Stimulated activated CD4-positive, alpha-beta T cell treated with anti-CD3 and anti-CD28 coated beads, TNF-alpha, amount 100 ng/mL, for 48 hours (primary cell): ENCODE measurements around the gene PGLYRP1.

Source experiments
- DNase-seq, 3 donors: peaks; one replicate each; pipeline ENCODE4 v3.0.0-alpha.2; 2020; ENCODE audit warnings: low read depth in 3 of 3

Gene PGLYRP1

GRCh38 chr19:46032597-46033025, 9.8 kb upstream of the PGLYRP1 start:
- DNase-seq, result no peak

- no peak for DNase-seq
These were observed 9.1 kb upstream of the PGLYRP1 start for GRCh38 chr19:46031781-46032596.

DNA sequence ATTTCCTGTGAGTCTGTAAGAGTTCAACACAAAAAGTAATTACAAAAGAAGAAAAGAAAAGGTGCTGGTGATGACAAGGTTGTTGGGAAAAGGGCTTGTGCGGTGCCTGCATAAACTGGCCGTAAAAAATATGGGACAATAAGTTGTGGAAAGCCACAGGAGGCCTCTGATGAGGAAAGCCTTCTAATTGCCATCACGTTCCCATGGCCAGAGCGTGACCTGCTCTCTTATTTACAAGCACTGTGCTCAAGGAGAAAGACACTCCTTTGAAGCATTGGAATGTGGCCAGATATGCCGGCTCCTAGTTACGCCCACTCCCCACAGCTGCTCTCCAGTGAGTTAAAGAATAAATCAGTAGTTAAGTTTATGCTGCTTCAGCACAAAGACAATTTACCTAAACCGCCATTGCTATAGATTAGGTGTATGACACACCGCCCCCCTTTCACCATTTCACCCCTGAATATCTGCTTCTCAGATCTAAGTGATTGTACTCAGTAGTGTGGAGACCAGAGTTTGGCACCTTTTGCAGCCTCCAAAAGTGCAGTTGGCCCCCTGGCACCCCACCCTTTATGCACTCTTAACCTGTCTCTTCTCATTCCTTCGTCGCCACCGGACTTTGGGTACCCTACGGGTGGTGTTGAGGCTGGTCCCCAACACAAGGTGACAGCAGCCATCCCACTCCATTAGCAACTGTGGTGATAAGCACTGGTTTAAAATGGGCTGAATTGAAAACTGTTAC, 8.1 kb upstream of the PGLYRP1 start:
- DNase-seq, result no peak

DNA sequence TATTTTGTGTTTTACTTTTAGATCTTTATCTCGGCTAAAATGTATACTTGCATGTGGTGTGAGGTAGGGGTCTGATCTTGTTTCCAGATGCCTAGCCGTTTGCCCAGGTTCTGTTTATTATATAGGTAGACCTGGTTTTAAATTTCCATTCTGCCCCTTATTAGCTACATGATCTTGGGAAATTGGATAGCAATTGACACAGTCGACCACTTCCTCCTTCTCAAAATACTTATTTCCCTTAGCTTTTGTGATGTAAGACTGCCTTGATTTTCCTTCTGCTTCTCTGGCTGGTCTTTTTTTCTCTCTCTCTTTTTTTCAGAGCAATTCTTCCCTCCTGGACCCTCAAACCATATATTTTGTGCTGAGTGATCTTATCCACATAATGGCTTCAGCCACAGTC, 3.0 kb upstream of the PGLYRP1 start:
- no peak for DNase-seq

DNA sequence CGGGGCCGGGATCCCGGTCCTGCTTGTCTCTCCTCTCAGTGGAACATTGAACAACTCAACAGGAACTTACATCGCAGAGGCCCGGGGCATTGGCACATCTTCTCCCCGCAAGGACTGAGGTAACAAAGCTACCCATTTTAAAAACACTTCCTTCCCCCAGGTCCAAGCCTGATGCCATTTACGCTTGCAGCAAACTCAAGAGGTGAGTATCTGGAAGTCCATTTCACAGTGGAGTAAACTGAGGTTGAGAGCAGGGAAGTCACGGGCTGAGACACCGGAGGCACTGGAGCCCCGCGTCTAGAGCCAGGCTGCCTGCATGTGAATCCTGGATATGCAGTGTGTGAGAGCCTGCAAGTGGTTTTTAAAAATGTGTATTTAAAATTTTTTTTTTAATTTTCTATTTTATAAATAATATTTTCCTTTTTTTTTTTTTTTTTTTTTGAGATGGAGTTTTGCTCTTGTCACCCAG, 492 bp upstream of the PGLYRP1 start:
- DNase-seq, result no peak

- no peak for DNase-seq
These were observed 807 bp downstream of the PGLYRP1 start for GRCh38 chr19:46022061-46022430.

GRCh38 chr19:46021531-46022041, 1.3 kb downstream of the PGLYRP1 start:
- no peak for DNase-seq

- no peak for DNase-seq
These were observed 2.1 kb downstream of the PGLYRP1 start for GRCh38 chr19:46020819-46021125.

DNA sequence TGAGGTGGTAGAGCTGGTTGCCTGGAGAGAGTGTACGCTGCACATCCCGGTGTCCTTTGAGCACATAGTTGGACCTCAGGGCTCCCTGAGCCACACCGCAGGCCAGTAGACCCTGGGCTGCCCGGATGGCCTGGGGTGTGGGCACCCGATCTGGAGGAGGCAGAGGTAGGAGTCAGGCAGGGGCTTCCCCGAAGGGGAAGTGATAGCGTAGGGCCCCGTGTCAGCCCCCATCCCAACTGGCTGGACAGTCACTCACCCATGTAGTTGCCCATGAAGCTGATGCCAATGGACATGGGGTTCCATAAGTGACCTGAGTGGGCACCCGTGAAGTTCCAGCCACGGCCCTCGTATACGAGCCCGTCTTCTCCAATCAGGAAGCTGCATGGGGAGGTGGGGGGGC, 3.6 kb downstream of the PGLYRP1 start:
- no peak for DNase-seq

GRCh38 chr19:46018729-46019251, 4.1 kb downstream of the PGLYRP1 start:
- DNase-seq, result no peak

- no peak for DNase-seq
These were observed 4.8 kb downstream of the PGLYRP1 start for GRCh38 chr19:46017874-46018675.

DNA sequence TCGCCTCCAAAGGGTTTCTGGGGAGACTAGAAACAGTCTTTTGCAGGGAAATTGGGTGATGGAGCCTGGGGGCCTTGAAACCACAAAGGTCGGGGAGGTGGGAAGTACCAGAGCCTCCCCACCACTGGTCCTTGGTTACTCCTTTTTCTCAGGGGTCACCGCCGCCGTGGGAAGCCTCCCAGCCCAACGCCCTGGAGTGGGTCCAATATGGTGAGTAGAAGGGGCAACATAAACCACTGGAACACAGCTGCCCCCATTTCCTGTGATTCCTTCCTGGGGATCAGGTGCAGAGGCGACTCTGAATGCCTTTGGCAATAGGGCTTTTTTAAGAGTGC, 5.8 kb downstream of the PGLYRP1 start:
- DNase-seq, result no peak

GRCh38 chr19:46016426-46017094, 6.3 kb downstream of the PGLYRP1 start:
- peak; percentile 63 to 82 (median 63) for DNase-seq

GRCh38 chr19:46015687-46016425, 7.0 kb downstream of the PGLYRP1 start:
- no peak for DNase-seq

GRCh38 chr19:46014941-46015686, 7.7 kb downstream of the PGLYRP1 start:
- peak in 2 of 3 donors; percentile 36 to 79 for DNase-seq

DNA sequence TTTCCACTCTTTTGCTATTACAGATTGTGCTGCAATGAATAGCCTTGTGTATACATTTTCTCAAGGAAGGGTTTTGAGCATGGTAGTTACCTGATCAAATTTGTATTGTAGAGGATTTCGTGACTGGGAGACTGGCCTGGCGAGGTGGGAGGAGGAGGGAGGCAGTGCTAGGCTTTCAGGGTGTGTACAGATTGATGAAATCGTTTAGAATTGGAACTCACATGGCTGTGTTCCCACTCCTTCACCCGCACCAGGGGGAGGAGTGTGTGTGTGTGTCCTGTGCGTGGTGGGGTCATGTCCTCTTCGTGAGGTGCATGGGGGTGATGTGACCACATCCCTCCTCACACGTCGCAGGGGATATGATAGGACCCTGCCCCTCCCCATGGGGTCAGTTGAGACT, 8.3 kb downstream of the PGLYRP1 start:
- DNase-seq, result no peak

- DNase-seq, result peak; percentile 14 to 49 (median 30)
These were observed 13.0 kb downstream of the PGLYRP1 start for GRCh38 chr19:46009530-46010510.

- no peak for DNase-seq
These were observed 16.4 kb downstream of the PGLYRP1 start for GRCh38 chr19:46006411-46006810.
